Hematopoietic multipotent progenitor cell treated with erythropoietin and hydrocortisone succinate and interleukin-3 and kit ligand, for 17 days (in vitro differentiated cells): Measurements from ENCODE around the gene CAPSL.
"Not testable (repeated sequence)": the region's sequence is repeated elsewhere in the genome, so short reads cannot be mapped to it uniquely, and the experiment has no call there.

Experiments used
- DNase-seq: peaks from one replicate; pipeline ENCODE4 v3.0.0-alpha.2; 2015; ENCODE audit warnings: low spot score

CAPSL gene

DNA sequence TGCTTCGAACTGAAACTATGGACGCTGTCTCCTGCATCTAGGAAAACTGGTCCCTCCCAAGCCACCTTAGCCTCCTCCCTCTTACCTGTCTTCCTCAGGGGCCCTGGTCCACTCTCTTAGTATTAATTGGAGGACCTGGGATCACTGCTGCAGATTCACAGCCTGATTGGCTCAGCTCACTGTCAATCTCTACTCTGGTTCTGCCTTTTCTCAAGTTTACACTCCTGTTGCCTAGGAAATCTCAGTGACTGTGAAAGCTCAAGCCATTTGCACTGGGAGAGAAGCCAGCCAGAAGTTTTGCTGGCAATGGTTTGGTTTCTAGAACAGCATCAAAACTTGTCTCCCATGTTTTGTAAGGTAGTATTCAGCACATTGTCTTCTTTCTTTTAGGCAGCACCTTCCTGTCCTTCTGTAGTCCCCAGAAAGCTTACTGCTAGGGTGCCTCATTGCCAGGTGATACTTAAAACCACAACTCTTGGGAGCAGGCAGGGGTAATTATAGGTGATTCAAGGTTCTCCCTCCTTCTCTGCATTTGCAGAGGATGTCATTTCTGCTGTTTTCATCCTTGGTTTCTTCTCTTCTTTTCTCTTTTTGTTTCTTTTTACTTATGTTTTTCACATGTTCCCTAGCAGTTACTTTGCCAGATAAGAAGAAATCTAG lies at the start of gene CAPSL:
Gene CAPSL (minus strand): TSS at position 55 of the 660 bp plus-strand sequence. CDS start 17,502 bp downstream, outside the sequence.
- DNase-seq: no peak

DNA sequence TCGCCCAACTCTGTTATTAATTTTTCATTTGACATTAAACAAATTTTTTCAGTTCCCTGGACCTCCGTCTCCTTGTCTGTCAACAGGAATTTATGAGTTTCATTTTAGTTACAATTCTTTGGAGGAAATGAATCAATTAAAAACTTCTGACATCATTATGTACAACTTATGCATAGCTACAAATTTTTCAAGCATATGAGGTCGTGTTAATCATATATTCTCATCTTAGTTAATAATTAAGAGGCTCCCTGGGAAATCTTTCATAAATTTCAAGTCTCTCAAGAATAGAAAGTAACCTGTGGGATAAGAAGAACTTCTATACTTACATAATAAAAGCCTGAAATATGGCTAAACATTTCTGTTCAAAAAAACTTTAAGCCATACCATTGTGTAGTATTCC lies 49.4 kb upstream of the CAPSL start:
- no peak for DNase-seq

DNA sequence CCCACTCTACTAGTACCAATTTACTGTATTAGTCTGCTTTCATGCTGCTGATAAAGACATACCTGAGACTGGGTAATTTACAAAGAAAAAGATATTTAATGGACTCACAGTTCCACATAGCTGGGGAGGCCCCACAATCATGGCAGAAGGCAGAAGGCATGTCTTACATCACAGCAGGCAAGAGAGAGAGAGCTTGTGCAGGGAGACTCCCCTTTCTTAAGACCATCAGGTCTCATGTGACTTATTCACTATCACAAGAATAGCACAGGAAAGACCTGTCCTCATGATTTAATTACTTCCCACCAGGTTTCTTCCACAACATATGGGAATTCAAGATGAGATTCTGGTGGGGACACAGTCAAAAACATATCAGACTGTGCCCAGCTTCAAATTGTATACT lies 41.3 kb upstream of the CAPSL start:
- no peak for DNase-seq

DNA sequence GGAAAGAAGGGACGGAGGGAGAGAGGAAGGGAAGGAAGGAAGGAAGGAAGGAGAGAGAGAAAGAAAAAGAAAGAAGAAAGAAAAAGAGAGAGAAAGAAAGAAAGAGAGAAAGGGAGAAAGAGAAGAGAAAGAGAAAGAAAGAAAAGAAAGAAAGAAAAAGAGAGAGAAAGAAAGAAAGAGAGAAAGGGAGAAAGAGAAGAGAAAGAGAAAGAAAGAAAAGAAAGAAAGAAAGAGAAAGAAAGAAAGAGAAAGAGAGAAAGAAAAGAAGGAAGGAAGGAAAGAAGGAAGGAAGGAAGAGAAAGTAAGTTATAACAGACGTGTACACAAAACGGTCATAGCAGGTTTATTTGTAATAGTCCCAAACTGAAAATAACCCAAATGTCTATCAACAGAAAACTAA lies 38.4 kb upstream of the CAPSL start:
- not testable (repeated sequence) for DNase-seq

DNA sequence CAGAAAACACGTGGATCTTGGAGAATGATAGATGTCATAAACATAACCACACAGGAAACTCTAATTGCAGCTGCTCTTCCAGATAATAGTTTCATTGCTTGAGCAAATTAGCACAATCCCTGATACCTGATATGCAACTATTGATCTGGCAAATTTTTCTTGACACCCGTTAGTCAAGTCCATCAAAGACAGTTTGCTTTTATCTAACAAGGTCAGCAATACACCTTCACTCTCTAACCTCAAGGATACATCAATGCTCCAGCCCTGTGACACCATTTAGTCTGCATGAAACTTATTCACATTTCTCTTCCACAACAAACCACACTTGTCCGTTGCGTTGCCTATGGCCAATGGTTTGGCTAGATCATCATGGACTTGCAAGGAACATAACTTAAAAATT lies 36.1 kb upstream of the CAPSL start:
- no peak for DNase-seq

DNA sequence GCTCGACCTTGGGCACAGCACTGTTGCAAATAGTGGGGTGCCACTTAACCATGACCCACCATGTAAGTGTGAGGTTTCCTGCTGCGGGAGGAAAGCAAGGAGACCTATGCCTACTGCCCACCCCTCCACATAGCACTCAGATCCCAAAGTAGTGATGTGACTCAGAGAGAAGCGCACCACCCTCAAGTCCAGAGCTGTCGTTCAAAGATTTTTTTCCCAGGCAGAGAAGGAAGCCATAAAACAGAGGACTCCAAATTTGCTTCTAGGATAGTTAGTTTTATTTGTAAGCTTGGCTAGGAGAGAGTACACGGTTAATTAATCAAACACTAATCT lies 33.4 kb upstream of the CAPSL start:
- DNase-seq: no peak

DNA sequence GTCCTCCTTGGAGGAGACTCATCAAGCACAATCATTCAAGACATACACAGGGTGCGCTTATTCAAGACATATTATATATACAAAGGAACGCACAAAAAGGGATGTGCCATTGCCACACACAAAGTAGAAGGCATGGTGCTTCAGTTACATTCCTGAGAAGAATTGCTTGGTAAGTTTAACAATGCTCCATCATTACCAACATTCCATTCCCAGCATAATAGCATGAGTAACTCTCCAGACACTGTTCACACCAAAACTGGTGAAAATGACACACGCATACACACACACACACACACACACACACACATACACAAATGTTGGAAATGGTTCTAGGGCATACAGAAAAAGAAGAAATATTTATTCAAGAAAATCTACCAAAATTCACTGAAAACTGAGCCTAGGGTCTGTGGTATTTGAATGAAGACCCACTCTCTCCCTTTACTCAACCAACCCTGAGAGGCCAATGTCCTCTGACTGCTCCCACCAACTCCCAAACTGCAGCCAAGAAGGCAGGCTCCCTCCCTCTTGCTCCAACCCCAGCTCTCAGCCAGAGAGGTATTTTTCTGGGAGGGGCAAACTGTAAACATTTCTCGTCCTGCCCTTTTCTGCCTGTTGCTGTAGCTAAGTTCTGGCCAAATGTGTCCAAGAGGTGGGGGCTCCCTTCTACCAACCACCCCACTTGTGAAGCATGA lies 32.9 kb upstream of the CAPSL start:
- DNase-seq: no peak

DNA sequence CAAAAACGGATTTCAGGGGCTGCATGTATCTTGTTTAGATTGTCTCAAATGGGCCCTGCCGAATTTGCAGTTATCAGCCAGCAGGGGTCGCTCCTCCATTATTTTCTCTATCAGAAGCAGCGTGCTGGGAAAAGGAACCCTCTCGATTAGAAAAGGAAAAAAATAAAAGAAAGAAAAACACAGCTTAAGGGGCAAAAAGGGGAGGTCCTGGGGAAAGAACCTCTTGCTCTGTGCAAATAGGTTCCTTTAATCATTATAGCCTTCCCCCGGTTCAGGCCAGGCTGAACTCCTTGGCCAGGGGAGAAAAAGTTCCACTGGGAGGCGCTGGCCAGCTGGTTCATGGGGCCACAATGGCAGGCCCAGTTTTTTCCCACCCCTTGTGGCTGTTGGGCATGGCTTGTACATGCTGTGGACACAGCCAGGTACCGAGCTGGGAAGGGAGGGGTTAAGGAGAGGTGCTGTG lies 25.0 kb upstream of the CAPSL start:
- DNase-seq: peak; percentile 8

DNA sequence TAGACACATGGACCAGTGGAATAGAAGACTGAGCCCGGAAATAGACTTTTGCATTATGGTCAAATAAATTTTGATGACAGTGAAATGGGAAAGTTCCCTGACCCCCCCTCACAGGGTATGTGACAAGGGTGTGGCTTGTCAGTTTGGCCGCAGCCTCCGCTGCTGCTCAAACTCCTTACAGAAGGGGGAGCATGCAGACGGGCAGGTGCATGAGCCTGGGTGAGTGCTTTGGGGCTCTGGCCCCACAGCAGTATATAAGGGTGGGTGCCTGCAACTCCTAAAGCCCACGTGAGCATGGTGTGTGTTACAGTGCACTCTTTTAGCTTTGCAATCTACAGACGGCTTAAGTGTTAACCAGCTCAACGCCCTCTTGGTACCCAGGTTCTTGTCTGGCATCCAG lies 21.9 kb upstream of the CAPSL start:
- DNase-seq: no peak

DNA sequence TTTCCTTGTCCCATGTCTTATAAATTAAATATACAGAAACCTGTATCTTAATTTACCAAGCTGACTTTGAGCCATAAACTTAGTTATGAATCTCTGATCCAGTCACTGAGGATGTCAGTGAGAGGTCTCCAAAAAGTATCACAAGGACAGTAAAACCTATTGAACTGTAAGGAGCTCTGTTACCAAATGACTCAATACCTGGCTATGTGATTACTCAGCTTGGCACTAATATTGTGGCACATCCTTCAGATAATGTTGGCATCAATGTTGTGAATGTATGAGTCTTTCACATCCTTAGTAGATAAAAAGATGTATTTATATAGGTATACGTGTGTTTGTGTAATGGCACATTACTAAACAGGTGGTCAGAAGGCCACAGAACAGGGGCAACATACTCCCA lies 18.0 kb upstream of the CAPSL start:
- no peak for DNase-seq

DNA sequence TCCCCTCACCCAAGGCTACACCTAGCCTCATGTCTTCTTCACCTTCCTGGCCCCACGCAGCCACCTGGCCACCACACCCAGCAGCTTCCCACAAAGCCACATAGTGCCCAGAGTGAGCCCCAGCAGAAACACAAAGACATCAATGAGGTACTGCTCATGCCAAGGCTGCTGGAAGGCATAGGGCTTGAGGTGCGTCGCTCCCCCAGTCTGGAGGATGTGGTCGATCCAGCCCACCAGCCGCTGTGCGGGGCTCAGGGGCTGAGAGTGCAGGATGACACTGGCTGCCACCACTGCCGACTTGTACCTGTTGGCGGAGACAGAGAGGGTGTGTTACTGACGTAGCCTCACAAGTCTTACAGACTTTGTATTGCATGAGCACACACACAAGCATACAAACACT lies 15.8 kb upstream of the CAPSL start:
- DNase-seq: no peak

DNA sequence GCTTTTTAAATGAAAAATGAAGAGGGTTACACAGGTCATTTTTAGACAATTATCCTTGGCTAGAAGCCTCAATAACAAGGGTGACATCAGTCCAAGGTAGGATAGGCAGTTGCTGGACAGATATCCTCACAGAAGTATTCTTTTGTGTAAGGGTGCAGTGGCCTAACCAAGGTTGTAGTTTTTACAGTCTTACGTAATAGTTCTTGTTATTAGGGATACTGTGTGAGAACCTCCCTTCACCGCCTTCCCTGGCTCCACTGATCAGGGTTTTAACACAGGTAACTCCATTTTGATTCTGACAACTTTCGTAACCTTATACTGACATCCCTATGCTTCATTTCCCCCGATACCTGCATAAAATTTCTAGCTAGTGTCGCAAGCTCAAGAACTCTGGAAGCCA lies 8.7 kb upstream of the CAPSL start:
- no peak for DNase-seq

DNA sequence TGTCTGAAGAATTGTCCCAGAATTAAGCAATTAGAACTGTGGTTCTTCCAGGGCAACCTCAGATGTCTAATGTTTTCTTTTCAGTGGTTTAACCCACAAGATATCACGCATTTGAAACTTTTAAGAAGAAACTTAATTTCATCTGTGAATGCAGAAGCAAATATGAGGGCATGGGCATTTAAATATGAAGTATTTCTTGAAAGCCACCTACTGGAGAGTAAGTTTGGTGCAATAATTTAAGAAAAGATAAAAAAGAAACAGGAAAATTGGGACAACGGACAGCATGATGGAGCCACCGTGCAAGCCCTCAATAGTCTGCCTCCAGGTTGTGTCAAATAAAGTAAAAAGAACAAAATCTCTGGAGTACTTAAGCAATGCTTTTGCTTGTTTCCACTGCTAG lies 1.2 kb upstream of the CAPSL start:
- no peak for DNase-seq

DNA sequence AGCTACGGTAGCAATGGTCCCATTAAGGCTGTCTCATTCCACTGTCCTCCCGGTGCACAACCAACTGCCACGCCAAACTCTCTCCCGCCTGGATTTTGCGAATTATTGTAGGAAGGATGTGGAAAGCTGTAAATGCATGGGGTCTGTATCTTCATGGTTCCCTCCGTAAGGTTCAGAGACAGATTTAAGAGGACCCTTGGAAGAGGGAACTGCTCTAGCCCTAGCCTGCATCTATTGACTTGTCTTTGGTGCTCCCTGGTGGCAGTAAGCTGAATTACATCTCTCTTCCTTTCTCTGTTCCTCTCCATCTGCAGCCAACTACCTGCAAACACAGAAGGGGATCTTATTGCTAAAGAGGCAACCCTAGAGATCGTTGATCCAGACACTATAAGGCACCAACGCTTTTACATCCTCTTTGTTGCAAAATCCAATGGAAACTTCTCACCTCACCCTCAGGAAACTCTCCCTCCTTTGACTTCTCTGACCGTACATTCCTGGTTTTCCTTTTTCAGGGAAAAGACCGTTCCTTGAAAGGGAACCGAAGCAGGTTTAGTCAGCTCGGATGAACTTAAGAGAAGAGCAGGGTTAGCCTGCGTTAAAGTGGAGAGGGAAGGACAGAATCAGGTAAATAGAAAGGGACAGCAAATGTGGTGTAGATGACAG lies 11.9 kb downstream of the CAPSL start:
- DNase-seq: peak; percentile 24

DNA sequence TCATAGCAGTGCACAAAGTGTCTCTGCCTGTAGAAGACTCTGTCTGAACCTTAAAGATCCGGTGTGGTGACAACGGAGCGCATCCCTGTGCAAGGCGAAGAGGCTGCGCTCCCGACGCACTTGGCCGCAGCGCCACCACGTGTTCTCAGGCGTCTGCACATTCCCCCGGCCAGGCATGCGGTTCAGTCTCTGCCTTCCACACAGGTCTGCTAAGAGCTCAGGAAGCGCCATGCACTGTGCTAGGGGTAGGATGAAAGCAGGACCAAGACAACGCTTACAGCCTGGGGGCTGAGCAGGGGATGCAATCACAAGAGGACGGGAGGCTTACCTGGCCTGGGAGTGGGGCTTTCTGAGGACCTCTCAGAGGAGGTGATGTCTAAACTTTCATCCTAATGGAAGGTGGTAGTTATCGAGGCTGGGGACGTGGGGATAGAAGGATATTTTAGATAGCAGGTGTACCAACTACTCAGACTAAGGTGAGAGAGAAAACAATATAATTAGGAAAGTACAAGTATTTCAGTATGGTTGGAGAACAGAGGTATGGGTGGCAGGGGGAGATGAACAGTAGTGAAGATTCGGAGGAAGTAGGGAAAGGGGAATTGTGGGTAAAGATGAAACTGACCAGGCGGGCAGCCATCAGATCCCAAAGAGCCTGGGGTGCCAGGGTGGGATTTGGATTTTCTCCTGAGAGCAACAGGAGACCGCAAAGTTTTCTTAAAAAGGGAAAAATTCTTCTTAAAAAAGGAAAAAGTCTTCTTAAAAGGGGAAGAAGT lies 13.3 kb downstream of the CAPSL start:
- DNase-seq: no peak

DNA sequence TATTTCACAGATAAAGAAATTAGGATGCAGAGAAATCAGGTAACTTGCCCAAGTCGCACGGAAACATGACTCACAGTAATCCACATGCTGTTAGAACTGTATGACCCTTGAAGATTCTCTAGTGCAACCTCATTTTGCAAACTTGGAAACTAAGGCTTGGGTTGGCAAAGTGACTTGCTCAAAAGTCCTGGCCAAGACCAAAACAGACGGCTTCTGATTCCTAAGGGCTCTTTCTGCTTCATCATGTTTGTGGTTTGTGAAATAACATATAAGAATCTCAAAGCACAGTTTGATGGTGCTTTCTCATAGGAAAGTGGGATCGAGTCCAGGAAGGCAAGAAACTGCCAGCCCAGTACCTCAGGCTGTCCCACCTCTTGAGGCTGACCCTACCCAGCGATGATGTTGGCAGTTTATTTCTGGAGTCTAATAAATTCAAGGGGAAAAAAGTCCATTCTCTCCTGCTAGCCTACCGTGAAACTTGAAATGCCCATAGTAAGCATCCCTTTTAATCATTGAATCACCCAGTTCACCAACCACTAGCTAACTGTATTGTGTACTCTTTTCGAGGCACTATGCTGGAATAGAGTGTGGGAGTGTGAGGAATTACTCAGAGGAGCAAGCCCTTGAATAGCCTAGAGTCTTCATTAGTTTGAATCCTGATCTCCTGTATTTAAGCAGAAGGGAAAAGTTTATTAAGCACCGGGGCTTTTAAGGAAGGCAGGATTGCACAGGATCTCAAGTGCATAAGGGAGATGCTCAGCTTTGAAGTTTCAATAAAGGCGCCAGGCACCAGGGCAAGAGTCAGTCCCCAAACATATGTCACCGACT lies 14.1 kb downstream of the CAPSL start:
- DNase-seq: no peak

DNA sequence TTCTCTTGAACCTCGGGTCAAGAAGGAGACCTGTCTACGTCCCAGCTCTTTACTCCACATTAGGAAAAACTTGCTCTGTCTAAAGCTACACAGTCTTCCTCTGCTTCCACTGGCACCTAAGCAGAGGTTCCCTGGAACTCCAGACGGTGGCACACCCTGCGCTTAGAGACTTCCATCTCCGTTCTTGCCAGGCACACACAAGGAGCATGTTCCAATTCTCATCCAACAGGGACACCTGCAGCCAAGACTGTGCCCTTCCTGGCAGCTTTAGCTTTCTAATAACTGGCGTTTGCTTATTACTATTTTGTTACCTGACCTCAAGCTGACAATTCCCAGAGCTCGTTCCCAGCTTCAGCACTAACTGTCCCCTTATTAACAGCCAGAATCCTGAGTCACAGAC lies 16.0 kb downstream of the CAPSL start:
- no peak for DNase-seq

DNA sequence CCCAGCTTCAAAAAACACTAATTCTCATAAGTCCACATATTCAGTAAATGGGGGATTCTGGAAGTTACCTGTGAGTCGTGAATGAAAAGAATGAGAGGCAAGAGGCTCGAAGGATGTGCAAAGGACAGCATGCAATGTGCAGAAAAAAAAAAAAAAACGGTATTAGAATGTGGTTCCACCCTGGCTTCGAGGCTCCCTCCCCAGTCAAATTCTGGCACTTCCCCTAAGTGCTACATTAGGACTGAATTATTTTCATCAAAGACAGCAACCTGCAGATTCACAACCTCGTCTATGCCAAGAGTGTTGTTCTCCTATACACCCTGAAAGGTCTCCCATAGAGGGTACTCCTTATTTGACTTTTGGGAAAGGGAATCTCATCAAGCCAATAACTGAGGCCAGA lies 16.5 kb downstream of the CAPSL start:
- DNase-seq: no peak

DNA sequence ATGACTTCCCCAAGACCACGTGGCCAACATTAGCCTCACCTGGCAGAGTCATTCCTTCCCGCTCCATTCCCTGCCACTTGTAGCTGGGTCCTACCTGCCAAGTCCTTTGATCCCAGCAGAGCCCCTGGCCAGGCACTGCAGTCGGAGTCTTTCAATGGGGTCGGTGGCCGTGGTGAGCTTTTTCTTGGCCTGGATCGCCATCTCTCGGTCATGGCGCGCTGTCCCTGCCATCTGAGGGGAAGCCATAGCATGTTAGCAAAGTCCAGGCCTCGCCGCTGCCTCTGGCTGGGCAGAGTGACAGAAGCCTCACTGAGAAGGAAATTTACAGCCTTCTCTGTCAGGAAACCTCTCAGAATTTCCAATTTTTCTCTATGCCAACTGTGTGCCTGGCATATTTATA lies 17.5 kb downstream of the CAPSL start:
- no peak for DNase-seq

DNA sequence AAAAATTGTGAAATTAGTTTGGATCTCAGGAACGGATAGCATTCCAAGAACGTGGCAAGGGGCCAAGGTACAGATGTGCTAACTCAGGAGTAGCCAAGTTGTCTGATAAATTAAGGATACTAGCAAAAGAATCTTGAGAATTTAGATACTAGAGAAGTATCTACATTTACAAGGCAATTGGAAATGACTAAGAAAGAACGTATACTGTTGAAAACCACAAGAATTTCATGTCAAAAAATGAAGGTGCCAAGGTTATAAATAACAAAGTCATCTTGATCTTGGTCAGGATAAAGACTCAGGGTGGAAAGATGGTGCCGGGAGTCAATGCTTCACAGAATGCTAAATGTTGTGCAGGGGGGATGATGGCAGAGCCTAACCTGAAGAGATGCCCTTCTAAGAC lies 19.2 kb downstream of the CAPSL start:
- no peak for DNase-seq

DNA sequence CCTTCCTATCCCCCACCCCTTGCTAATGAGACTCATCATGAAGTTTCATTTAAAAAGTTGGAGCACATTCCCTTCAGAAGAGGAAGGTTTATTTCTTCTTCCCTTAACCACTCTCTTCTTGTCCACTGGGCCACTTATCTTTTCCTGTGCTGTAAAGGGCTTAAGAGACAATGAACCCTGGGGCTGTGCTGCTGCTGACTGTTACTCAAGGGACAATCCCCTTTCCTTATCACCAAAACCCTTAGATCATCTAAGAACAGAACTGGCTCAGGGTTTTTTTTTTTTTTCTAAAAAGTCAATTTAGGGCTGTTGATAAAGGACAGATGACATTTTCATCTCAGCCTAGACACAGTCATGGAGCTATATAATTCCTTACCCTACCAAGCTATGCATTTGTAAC lies 29.6 kb downstream of the CAPSL start:
- no peak for DNase-seq

DNA sequence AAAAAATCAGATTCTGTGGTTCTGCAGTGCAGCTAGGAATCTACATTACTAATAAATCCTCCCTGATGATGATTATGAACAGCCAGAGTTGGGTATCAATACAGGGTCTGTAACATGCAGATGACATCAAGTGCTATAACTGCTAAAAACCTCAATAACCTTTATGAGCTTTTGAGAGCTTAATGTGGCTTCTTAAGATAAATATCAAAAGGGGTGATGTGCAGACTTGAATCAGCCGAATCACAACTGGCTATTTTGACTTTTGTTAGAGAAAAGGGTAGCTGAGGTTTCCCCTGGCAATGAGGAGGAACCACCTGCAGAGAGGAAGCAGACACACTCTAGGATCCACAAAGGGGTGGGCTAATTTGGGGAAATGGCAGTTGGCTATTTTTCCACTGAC lies 30.2 kb downstream of the CAPSL start:
- no peak for DNase-seq
